ENCODE data around the gene NTRK2.

GRCh38 chr9:85013703-85014102 lies 344.2 kb downstream of the NTRK2 start:
- TF ChIP-seq POLR2A (IDR thresholded peaks at IDR 0.05) (no peak), CTCF (IDR thresholded peaks at IDR 0.05) (no peak)
